HPDE6-E6E7 (cell line): ENCODE measurements around the gene CYP19A1.
"Not testable (repeated sequence)": the region's sequence is repeated elsewhere in the genome, so short reads cannot be mapped to it uniquely, and the experiment has no call there.

Experiments used
- DNase-seq: peaks from one replicate; pipeline ENCODE4 v3.0.0; 2011; ENCODE audit warnings: missing footprints; ENCODE audit errors: extremely low spot score

CYP19A1 gene

DNA sequence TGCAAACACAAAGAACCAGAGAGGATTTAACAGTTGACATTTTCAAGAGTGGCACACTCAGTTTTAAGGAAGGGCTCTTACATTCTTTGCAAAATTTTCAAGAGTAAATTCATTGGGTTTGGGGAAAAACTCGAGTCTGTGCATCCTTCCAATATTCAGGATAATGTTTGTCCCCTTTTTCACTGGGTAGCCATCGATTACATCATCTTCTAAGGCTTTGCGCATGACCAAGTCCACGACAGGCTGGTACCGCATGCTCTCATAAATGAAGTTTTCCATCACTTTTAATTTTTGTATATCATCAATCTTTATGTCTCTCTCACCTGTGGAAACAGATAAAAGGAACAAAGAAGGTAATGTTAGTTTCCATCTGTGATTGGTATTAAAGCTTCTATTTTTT, 126.2 kb downstream of the CYP19A1 start:
- DNase-seq, result no peak

DNA sequence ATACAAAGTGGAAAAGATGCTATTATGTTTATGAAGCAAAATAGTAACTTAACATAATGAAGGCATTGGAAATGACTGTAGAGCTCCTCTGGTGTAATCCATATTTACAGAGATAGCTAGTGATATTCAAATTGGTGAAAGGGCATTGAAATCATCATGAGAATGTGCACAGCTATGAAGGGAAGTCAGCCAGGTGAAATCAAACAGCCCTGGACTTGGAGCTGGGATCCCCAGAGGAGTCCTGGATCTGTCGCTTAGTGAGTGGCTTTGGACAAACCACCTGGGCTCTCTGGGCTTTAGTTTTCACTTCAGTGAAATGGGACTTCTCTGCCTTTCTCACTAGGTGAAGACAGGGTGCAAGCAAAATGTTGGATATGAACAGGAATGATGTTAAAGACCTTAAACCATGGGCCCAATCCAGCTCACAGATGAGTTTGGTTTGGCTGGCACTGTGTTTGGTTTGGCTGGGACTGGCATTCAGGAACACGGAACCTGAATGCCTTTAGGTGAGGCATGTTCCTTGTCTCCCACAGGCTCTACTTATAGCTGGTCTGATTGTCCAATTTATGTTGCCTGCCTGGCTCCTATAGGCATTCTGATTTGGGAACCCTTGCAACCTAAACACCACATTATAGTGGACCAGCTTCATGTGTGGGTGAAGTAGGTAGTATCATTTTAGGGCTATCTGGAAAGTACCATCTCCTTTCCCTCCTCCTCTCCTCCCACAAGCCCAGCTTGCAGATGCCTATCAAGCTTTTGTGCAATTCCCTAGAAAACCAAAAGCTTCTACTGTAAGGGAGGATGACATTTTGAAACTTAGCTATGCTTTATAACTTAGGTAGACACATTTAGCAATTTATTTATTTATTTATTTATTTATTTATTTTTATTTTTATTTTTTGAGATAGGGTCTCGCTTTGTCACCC, 133.1 kb downstream of the CYP19A1 start:
- no peak for DNase-seq

DNA sequence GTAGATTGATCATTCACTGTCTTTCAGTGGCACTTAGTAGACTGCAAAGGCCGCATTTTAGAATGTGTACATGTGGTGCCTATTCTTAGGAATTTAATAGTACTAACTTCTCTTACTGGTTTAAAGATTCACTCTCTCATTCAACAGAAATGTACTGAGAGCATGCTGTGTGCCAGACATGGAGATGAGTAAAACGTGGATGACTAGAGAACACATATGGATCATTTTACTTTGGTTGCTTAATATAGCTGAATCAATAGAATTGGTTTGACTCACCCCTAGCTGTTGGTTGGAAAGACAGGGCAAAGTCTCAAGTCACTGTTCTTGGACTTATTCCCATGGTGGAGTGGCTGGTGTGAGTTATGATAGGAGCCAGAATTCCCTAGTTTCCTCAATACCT, 134.6 kb downstream of the CYP19A1 start:
- no peak for DNase-seq

DNA sequence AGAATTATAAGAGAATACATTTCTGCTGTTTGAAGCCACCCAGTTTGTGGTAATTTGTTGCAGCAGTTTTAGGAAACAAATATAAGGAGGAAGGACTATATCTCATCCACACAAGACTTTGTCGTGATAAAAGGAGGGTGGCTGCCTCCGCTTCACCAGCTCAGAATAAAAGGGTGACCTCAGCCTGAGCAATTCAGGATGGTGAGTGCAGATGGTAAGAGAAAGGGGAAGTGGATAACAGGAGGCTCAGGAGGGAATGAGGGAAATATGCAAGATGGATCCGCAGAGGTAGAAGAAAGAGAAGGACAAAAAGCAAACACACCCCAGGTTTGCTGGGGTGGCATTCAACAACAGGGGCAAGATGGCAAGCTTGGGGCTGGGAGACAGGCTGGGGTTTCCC, 135.6 kb downstream of the CYP19A1 start:
- no peak for DNase-seq

DNA sequence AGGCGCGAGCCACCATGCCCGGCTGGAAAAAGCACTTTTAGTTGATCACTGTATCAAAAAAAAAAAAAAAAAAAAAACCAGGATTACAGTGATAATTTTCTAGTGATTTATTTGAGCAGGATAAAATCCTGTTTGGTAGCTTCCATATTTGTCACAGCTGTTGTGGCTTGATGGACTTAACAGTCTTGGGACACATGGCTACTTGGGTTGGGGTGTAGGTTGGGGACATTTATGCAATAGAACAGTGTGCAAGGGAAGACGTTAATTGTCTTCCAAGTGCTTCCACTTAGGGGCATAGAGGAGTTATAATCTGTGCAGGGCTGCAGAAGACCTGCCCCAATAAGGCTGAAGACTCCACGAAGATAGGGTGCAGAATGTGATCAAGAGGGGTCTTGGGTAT, 136.8 kb downstream of the CYP19A1 start:
- DNase-seq, result no peak

DNA sequence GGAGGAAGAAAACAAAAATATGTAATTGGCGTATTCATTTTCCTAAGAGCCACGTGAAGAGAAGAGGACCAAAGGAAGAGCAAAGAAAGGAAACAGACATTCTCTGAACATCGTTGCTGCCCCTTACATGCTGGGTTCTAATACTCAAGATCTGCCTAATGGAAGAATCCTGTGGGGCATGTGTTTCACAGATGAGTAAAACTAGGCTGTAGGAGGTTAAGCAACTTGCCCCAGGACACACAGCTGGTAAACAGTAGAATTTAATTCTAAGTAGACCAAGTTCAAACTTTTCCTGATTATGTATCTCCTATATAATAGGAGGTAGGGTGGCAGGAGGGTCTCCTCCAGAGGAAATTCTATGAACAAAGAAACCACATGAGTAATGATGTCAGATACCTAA, 137.6 kb downstream of the CYP19A1 start:
- DNase-seq, result no peak

DNA sequence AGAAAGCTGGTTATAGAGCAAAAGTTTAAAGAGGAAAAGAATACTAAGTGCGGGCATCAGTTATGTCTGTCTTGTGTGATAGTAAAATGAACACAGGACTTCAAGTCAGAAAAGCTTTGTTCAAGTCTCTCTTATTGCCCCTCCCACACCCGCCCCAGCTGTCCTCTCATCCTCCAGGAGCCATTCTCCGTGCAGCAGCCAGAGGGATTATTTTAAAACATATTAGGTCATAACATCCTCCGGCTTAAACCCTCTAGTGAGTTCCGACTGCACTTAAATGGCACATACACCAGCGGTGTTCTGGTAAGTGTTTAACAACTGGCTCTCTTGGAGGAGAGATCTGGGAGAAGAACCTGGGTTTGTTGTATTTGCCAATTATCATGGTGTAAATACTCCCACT, 138.9 kb downstream of the CYP19A1 start:
- DNase-seq, result no peak

DNA sequence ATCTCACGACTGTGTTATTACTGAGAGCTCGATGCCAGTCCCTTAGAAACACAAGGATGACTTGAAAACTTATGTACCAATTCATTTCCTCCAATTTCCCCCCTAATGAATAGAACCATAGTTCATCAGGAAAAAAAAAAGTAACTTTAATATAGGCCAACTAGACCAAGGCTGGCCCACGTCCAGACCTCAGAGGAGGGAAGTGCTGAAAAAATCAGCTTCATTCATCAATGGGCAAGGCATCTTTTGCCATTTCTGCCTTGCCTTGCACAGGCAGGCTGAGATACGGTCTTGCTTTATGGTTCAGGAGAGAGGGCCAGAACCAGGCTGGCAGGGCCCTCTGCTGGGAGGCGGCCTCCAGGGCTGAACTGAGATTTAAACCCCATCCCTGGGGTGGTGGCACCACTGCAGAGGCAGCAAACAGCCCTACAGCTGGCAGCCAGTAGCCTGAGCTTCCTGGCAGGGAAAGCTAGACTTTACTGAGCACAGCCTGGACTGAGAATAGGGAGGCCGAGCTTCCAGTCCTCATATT, 139.6 kb downstream of the CYP19A1 start:
- DNase-seq, result no peak

DNA sequence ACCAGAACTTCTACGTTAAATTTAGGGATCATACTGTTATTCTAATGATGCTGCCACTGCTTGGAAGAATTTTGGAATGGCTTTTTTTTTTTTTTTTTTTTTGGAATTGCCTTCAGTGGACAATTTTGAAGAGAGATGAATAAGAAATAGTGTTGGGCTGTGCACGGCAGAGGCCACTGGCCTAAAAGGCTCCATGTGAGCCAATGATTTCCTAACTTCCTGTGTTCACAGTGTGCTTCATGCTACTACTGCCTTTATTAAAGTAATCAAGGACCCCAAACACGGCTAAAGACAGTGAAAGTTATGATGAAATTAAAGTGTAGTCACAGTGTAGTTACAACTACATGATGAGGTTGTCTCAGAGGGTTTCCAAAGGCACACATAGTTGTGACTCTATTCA, 142.9 kb downstream of the CYP19A1 start:
- no peak for DNase-seq

DNA sequence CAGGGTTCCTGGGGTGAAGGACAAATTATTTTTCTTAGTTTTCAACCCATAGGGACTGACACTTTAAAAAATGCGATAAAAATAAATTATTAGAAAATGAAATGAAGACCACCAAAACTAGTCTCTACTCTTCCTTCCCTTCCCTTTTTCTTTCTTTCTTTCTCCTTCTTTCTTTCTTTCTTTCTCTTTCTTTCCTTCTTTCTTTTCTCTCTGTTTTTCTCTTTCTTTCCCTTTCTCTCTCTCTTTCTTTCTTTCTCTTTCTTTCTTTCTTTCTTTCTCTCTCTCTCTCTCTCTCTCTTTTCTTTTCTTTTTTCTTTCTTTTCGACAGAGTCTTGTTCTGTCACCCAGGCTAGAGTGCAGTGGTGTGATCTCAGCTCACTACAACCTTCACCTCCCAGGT, 144.4 kb downstream of the CYP19A1 start:
- DNase-seq, result no peak

DNA sequence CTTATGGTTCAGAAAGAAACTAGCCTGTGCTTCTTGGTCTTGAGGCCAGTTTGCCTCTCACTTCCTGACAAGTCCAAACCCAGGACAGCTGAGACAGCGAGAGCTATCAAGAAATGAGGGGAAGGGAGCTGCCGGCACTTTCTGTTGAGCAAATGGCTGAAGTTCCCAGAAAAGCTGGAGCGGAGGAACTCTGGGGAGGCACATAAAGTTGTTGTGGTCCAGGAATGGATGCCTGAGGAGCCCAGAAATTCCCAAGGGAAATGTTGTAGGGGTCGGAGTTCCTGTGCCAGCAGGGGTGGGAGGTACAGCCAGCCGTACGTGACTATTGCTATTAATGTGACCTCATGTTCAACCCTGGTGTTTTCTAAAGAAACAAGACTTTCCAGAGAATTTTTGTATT, 144.9 kb downstream of the CYP19A1 start:
- DNase-seq, result no peak

DNA sequence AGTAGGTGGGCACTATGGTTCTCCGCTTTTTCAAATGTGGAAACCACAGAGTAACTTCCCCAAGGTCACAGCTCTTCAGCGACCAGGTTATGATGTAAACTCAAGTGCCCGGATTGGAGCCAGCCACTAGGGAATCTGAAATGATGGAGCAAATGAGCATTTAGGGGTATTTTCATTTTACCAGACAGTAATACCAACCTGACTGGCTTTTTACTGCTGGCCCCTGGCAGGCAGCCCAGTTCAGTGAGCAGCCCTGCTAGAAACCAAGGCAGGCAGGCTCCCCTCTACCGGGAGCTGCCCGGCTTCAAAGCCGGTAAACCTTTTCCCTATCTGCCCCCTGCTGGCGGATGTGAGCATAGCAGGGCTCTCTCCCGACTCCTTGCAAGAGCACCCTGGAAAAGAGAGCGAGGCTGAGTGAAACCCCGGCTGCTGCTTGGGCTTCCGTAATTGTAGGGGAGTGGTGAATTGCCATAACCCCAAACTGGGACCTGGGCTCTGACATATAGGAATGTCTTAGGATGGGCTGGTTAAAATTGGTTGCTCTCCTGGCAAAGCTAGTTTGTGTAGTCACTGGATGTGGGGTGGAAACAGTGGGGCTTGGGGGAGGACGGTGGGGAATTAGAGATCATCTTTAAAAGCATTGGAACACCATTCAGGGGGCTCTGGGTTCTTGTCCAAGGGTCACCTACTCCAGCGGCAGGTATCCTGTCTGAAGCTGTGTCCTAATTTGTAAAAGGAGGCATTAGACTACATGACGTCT, 145.7 kb downstream of the CYP19A1 start:
- peak; percentile 64 for DNase-seq

DNA sequence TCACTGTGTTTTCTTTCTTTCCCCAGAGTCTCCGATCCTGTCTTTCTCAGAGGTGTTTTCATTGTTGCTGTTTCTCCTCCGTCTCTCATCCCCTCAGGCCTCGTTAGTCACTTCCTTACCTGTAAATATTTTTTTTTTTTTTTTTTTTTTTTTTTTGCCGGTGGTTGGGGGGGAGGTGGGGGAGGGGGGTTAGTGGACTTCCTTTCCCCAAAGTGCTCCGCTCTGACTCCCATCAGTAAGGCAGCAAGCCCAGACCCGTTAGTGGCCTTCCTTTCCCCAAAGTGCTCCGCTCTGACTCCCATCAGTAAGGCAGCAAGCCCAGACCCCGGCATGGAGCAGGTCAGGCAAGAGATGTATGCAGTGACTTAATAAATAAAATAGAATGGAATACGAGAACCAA, 146.6 kb downstream of the CYP19A1 start:
- DNase-seq, result no peak

DNA sequence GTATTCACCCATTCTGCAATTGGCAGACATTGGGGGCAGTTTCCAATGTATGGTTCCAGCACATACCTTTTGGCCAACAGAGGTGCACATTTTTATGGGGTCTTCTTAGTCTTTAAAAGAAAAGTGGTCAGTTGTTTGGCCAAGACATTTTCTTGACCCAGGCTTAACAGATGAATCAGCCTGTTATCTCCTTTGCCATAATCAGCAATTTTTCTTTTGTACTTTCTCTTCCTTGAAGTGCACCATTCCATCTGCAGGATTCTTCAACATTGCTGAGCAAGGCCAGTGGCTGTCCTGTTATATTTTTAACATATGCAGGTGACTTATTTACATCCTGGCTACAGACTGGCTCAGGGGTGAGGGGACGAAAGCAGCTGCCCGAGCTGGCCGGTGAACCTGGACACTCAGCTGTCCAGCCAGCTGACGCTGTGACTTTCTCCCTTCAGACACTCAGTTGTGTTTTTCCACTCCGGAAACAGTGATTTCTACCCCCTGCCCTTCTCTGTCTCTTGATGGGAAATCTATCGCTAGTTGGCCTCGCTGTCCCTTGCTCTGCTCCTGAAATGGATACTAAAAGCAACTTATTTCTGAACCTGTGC, 147.2 kb downstream of the CYP19A1 start:
- DNase-seq, result no peak

DNA sequence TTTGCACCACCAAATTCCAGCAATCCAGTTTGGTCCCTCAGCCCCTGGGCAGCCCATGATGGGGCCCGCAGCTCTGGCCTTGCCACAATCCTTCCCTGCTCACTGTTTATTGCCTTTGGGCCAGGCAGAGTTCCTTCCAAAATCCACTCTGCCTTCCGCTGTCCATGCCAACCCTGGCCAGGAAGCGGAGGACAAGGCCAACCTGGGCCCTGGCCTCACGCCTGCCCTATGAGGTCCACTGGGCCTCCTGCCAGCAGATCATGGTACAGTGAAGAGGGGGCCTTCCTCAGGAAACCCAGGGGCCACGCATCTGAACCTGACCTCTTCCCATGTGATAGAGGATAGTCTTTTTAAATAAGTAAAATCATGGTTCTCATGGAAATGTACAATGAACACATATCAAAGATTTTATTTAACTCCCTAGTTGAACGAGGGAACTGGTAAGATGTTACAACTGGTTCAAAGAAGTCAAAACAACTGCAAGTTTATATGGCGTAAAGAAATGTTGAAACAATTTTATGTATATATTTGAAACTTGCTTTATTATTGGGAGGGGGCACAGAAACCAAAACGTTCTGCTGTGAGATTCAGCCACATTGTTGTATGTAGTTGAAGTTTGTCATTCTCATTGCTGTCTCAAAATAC, 147.8 kb downstream of the CYP19A1 start:
- no peak for DNase-seq

DNA sequence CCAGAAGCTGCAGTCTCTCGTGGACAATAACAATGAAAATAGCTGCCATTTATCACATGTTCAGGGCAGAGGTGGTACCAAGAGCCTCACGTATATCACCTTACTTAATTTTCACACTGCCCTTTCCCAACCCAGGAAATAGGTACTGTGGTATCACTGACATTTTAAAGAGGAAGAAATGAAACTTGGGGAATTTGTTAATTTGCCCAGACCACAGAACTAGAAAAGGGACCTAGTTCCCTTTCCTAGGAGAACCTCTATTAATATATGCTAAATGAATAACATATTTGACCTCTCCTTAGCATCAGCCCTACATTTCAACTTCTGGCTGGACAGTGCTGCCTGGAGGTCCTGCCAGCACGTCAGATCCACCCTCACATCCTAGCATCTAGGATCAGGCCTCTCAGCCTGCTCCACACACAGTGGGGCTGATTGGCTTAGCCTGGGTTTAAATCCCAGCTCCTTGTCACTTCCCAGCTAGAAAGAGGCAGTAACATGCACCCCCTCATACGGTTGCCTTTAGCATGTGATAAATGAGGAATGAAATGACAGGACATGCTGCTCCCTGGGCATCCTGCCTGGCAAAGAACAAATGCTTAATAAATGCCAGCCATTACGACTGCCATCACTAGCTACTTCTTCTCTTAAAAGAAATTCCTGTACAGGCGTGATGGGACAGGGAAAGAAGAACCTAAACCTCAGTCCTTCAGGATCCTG, 148.6 kb downstream of the CYP19A1 start:
- no peak for DNase-seq

DNA sequence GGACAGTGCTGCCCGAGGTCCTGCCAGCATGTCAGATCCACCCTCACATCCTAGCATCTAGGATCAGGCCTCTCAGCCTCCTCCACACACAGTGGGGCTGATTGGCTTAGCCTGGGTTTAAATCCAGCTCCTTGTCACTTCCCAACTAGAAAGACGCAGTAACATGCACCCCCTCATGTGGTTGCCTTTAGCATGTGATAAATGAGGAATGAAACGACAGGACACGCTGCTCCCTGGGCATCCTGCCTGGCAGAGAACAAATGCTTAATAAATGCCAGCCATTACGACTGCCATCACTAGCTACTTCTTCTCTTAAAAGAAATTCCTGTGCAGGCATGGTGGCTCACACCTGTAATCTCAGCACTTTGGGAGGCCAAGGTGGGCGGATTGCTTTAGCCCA, 149.6 kb downstream of the CYP19A1 start:
- not testable (repeated sequence) for DNase-seq

DNA sequence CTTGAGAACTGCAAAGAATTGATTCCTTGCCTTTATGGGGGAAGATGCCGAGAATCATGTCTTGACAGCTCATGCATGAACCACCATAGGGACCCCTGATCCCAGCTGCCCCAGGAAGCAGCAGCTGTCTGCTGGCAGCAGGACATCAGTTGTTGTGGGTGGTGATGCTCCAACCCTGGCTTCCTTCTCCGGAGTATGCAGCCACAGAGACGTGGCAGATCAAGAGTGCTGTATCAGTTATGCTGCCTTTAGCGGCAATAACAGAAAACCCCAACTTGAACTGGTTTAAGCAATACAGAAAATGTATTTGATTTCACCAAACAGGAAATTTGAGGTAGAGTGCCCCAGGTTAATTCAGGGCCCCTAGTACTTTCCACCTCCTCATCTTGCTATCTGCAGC, 151.5 kb downstream of the CYP19A1 start:
- no peak for DNase-seq

DNA sequence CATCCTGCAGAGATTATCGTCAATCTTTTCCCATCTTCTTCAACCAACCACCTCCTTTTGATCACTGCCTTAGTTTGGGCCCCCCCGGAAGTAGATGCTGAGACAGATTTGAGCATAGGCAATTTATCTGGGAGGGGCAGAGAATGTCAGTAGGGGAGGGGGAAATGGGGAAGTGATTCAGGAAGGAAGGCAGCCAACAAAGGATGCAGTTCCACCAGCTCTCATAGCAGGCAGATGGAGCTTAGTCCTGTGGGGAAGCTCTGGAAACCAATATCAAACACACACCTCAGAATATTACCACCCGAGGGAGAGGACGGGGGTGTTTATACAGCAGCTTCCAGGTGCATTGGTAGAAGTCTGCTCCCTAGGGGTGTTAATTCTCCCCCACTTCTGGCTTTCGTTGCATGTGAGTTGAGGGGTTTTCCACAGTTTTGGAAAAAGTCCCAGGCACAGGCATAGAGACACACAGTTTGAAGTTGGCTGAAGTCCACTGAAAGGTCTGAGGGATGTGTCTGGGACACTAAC, 152.2 kb downstream of the CYP19A1 start:
- no peak for DNase-seq

DNA sequence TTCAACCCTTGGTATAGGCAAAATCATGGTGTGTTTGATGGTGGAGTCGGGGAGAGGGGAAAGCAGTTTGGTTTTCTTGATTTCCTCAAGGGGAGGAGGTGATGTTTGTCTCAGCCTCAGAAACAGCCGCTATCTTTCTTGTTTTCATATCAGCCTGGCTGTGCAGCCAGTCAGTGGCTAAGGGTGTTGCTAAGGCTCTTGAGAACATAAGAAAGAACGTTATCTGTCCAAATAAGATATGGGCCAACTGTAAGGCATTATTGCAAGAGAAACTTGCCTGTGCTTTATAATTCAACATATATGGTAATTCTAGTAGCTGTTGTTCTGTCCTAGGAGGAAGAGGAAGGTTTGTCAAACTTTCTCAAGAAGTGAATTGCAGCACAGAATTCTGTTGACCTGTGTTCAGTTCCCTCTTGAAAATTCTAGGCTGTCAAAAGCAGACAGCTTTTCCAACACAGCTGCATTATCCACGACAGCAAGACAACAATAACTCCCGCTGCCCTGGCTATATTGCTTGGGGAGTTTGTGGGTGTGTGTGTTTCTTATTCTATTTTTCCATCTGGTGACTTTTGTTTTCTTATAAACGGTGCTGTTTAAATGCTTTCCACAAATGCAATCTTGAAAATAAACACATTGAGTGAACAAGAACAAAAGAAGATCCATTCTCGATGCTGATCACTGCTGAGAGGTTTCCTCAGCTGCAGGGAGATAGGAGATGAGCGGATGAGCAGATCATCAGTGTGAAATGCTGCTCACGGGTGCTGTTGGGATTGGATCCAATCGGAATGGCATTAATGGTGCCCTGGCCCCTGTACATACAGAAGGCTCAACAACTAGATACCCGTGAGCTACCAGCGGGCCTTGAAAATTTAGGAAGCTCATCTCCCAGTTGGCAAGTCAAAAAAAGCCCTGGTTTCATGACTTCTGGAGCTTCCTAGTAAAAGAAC, 152.9 kb downstream of the CYP19A1 start:
- no peak for DNase-seq
